Anterior cingulate cortex (tissue), 58 donors: ENCODE data around the gene LCOR.
A peak's percentile ranks its signal among the peaks of the same experiment; 100 is the strongest.

Source experiments
- DNase-seq, 58 donors: peaks; one replicate each; lab custom pipeline; 2025; lab: John Stamatoyannopoulos, UW

The LCOR gene

DNA sequence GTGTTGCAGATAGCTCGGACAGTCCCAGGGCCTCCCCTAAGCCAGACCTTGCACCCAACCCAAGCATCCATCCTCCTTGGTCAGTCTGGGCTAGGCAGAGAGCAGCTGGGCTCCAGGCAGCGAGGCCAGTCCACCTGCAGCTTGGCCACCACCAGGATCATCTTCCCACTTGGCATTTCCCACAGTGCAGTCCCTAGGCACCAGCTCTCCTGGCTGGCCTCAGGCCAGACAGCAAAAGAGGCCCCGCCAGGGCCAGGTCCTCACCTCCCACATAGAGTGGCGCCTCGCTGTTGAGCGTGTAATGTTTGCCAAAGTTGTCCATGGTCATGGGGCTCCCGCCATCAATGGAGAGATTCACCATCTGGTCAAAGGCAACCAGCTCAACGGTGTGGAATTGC, 171.7 kb downstream of the LCOR start:
- DNase-seq, result no peak

DNA sequence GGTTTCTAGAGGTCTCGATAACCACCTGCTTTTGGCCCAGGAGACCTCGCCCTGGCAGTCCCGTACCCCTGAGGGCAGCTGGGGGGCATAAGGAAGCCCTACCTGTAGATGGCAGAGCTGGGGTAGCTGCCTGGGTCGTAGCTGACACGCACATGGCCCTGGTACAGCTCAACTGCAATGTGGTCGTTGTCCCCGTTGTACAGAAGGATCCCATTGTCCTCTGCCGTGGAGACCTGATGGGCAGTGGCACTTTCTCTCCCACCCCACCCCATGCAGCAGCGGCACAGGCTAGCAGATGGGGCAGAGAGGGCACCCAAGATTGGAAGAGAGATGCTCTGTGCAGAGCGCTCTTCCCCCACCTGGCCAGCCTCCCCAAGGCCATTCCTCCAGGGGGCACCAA, 172.5 kb downstream of the LCOR start:
- no peak for DNase-seq

DNA sequence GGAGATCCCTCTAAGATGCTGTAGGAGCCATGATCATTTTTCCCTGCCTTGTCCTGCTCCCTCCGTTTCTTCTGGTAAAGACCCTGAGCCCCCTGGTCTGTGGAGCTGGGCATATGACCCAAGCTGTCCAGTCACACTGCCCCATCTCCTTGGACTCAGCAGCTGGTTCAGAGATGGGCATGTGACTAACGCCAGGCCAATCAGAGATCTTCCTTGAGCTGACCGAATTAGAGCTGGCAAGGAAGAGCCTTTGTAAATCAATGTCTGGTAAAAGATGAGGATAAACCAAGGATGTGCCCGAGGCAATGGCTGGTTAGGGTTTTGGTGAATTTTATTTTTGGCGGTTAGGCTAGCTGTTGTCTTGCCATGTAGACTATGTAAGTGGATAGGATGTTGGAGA, 173.3 kb downstream of the LCOR start:
- no peak for DNase-seq

- DNase-seq, result no peak
Measured at GRCh38 chr10:97006364-97006763, 174.3 kb downstream of the LCOR start.

DNA sequence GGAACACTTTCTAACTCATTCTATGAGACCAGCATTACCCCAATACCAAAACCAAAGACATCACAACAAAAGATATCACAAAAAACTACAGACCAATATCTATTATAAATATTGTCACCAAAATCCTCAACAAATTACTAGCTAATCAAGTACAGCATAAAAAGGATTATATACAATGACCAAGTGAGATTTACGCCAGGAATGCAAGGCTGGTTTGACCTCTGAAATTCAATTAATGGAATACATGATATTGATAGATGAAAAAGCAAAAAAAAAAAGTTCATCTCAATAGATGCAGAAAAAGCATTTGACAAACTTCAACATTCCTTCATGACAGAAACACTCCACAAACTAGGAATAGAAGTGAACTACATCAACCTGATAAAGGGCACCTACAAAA, 175.3 kb downstream of the LCOR start:
- no peak for DNase-seq

DNA sequence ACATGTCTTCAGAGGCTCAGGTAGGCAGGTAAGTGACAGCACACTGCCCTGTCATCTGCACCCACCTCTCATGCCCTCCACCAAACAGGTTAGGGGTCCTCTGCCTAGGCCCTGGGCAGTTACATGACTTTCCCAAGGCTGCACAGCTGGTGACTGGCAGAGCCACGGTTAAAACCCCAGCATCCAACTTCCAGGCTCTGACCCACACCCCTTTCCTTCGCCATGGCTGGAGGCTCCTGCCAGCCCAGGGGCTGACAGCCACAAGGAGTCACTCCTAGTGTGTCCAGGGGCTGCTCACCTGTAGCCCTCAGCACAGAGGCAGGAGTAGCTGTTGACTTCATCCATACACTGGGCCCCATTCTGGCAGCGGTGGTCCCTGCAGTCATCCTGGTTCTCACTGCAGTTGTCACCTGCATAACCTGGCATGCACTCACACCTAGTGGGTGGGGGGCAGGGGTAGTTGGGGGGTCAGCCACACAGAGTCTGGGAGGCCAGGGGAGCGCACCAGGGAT, 178.7 kb downstream of the LCOR start:
- no peak for DNase-seq

DNA sequence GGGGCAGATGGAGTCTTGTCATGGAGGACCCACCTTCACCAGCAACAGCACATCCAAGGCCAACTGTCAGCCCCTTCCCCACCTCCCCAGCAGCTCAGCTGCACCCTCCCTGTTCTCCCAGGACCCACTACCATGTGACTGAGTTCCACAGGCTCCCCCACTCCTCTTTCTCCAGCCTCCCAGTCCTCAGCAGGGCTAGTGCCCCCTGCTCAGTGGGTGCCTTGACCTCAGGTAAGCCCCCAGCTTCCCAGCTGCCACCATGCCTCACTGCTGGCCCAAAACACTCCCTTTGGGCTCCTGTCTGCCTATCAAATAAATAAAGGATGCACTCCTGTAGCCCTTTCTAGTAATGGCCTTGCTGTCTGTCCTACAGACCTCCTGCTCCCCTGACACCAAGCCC, 179.3 kb downstream of the LCOR start:
- no peak for DNase-seq

DNA sequence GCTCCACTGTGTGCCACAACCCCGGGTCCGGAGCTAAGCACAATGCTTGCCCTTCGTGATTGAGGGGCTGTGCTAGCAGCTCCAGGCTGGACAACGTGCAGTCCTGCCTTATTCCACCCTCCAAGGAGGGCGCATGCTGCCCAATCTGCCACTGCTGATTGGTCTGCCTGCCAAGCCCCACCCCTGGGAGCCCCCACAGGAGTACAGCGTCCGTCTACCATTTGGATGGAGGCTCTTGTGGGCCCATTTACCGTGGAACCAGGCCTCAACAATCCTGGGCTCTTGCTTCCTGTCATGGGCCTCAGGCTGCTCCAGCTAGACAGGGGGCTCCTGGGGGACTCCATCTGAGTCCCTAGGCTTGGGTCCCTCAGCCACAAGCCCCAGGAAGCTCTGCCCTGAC, 180.4 kb downstream of the LCOR start:
- DNase-seq, result no peak

DNA sequence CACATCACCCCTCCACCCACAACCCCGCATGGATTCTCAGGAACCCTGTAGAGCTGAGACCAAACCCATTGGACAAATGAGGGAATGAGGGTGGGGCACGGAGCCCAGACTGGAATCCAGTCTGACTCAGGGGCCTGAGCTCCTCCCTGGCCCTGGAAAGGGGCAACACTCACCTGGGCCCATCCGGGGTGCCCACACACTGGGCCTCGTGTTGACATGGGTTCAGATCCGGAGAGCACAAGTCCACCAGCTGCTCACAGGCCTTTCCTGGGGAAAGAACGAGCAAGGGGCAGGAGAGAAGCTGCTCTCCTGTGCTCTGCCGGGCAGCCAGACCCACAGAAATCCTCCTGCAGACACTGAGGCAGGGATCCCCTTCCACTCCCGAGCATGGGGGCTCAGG, 181.5 kb downstream of the LCOR start:
- no peak for DNase-seq

DNA sequence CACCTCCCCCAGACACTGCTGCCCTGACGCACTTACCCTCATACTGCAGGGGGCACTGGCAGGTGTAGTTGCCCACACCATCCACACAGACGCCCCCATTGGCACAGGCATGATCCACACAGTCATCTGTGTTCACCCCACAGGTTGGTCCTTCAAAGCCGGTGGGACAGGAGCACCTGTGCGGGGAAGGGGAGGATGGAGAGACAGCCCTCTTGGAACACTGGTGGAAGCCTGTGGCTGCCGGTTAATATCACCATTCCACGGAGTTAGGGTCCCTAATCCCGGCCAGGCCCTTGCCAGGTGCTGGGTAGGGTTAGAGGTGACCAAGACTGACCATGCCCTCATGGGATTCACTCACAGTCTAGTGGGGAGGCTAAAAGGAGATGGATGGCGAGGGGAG, 181.9 kb downstream of the LCOR start:
- no peak for DNase-seq

- no peak for DNase-seq
Measured at GRCh38 chr10:97015240-97015639, 183.1 kb downstream of the LCOR start.

DNA sequence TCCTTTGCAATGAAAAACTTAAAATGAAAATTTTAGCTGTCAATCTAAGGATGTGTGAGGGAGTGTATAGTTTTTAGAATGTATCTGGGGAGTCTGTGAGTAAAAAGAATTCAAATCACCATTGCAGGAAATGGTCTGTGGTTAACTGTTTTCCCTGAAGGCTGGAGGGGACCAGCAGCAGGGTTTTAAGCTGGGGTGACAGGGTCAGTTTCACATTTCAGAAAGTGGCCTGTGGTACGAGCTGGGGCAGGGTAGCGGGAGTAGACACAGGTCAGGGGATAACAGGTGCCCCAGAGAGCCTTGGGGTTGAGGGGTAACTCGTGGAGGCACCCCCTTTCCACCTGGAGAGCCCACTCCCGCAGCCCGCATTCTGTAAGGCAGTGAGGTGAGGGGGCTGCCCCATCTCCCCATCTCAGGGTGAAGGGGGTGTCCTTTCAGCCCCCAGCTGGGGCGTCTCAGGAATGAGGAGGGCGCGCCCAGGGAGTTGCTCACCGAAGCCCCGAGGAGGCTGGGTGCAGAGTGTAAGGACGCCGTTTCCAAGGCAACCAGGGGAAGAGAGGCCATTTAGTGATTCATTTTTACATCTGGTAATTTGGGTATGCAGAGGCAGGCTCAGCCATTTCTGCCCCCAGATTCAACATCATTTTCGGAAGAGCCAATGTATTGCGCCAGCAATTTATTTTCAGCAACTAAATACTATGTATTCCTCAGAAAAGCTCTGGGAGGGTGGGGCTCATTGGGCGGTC, 184.8 kb downstream of the LCOR start:
- peak in 16 of 58 donors; percentile 9 to 61 (median 37) for DNase-seq

DNA sequence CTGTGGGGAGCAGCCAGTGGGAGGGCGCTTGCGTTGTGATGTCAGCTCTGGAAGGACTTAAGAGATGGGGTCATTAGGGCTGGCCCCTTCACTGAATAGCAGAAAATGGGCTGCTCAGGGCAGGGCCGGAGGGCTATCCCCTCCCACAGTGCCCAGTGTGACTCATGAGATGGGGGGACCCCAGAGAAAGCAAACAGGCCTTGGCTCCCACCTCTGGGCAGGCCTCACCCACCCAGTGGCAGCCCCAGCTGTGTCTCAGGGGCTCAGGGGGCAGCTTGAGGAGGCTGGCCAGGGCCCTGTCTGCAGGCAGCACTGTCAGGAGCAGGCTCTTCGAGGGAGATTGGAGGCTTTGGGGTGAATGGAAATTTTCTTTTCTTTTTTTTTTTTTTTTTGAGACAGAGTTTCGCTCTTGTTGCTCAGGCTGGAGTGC, 185.4 kb downstream of the LCOR start:
- peak in 1 of 58 donors; percentile 26 for DNase-seq

GRCh38 chr10:97018251-97019212, 186.4 kb downstream of the LCOR start:
- no peak for DNase-seq

- no peak for DNase-seq
Measured at GRCh38 chr10:97019213-97019844, 187.2 kb downstream of the LCOR start.

DNA sequence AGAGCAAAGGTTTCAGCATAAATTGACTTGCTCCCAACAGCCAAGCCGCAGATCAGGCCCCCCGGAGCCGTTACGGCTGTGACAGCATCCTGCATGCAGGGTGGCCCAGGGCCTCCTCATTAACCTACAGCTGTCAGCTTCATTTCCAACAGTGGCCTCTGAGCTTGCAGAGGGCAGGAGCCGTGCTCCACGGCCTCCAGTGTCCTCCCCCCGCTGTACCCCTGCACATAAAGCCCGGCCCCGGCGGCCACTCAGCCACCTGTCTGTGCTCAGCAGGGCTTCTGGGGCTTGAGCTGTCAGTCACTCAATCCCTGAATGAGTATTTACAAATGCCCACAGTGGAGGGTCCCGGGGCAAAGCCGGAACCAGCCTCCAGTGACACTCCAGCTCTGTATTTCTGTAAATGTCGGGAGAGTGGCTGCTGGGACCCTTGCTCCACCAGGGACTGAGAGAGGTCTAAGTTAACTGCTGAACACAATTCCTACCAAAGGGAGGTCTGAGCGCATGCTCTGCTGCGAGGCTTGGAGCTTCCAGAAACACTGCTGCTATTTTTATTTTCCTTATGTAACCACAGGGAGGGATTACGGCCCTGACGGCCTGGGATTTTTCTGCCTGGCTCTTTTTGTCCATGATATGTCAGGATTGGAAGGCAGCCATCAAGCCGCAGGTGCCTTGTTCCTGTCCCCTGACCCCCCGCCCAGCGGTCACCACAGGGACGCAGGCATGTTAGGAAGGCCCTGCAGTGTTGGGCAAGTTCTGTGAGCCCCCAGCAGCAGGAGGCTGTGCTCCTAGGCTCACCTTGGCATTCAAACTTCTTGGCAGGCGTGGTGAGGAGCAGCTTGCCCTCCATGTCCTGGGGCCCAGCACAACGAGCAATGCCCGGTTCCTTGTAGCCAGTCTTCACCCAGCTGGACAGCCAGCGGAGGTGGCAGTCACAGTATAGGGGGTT, 188.6 kb downstream of the LCOR start:
- DNase-seq, result peak in 34 of 58 donors; percentile 13 to 74 (median 30)

- no peak for DNase-seq
Measured at GRCh38 chr10:97022616-97023015, 190.5 kb downstream of the LCOR start.

- DNase-seq, result no peak
Measured at GRCh38 chr10:97023401-97024167, 191.5 kb downstream of the LCOR start.
